Epithelial cell of esophagus (primary cell): ENCODE results near the gene HOXD13.

Experiments
- DNase-seq: peaks from one replicate; pipeline ENCODE4 v3.0.0; 2010; ENCODE audit warnings: low read depth
- H3K4me3 ChIP-seq: 2 replicates; pipeline ENCODE4 v1.5.1; 2011; ENCODE audit warnings: mild to moderate bottlenecking, low read length, control low read depth
- TF ChIP-seq, protein P1 (sequence below): IDR thresholded peaks from 2 replicates; pipeline ENCODE4 v1.5.1; 2011; ENCODE audit warnings: low read depth, mild to moderate bottlenecking, low read length, control low read depth, inconsistent platforms; ENCODE audit not compliant: insufficient read depth; ENCODE audit errors: missing control alignments

Gene HOXD13

DNA sequence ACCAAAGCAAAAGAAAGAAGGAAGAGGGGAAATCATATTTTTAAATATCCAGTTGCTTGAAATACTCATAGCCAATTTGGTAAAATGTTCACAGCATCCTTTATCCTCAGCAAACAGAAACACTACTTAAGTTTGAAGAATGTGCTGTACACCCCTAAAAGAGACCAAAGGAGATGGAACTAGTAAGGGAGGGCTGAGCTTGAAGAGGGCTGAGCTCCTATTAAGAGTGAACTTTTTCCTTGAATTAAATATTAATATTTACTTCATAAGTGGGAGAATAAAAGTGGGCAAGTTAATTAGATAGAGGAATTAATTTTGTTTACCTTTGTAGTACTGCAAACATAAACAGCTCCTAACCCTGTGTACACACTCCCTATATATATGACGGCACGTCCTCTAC lies 15.7 kb upstream of the HOXD13 start:
- TF ChIP-seq, protein P1, sequence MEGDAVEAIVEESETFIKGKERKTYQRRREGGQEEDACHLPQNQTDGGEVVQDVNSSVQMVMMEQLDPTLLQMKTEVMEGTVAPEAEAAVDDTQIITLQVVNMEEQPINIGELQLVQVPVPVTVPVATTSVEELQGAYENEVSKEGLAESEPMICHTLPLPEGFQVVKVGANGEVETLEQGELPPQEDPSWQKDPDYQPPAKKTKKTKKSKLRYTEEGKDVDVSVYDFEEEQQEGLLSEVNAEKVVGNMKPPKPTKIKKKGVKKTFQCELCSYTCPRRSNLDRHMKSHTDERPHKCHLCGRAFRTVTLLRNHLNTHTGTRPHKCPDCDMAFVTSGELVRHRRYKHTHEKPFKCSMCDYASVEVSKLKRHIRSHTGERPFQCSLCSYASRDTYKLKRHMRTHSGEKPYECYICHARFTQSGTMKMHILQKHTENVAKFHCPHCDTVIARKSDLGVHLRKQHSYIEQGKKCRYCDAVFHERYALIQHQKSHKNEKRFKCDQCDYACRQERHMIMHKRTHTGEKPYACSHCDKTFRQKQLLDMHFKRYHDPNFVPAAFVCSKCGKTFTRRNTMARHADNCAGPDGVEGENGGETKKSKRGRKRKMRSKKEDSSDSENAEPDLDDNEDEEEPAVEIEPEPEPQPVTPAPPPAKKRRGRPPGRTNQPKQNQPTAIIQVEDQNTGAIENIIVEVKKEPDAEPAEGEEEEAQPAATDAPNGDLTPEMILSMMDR: no peak
- no peak for DNase-seq
- no peak overlapping the region for H3K4me3 ChIP-seq

DNA sequence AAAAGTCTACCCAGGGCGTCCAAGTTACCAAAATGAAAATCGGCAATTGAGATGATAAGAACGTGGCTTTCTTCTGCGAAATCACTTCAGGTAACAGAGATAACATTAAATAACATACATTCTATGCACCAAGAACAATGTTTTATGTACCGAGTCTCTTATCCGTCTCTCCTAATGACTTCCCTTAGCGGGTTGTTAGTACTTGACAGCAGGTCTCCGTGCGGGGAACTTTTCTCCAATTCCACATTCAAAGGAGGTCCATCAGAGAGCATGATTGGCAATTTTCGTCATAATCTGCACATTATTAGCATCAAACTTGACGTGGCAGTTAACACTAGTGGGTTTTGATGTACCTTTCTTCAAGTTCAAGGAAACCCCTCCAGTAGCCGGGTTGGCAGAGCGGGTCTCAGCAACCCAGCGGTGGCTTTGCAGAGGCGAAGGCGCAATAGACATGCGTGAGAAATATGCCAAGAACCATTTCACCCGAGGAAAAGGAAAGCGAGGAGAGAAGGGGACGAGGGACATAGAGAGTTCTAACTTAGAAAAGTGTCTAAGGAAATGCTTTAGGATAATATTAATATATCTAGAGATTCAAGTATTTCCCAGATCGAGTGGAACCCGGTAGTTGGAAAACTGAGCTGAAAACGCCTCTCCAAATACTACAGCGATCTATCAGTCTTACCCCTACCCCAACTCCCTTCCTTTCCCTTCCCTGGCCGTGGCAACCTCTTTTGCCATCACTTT lies 13.8 kb upstream of the HOXD13 start:
- no peak overlapping the region for H3K4me3 ChIP-seq
- TF ChIP-seq, protein P1: no peak
- DNase-seq: no peak

DNA sequence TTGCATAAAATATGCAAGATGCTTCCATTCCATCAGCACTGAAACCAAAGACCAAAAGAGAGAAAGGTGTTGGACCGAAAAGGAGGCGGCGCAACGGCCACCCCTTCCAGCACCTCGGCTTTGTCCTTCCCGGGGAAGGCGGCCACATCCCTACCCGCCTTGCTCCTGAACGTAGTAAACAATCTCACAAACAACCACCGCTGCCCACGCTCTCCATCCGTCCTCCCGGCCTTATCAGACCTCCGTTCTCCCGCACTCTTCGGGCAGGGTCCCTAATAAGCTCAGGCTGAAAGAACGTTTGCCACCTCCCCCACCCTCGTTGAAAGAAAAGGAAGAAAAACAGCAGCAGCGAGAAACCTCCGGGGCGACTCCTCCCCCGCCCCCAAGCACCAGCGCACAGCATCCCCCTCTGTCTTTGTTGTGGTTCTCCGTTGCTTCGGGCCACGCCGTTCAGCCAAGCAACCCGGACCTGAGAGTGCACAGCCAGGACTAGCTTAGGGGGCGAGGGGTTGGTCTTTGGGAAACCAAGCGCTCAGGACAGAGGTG lies 13.2 kb upstream of the HOXD13 start:
- no peak overlapping the region for H3K4me3 ChIP-seq
- no peak for DNase-seq
- TF ChIP-seq, protein P1: no peak

DNA sequence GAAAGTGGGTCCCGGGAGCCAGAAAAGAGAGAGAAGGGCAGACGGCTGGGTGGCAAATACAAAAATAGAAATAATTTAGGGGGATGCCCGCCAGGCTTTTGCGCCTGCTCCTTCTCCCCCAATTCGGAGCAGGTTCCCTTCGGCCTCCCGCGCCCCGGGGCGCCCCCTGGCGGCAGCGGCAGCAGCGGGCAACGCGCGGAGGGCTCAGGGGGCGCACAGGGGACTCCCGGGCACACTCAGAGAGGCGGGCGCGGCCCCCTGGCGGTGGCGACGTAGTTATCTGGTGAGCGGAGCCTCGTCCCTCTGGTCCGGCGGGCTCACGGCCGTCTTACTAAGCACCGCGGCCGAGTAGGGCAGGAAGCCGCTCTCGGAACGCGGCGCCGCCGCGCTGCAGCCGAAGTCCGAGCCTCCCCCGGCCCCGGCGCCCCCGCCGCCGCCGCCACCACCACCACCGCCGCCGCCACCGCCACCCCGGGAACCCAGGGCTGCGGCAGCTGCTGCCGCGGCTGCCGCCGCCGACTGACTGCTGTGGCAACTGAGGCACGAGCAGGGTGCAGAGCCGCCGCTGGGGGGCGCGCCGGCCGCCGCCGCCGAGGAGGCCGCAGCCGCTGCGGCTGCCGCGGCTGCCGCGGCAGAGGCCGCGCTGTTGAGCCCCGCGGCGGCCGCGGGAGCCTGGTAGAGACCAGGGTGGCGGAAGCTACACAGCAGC lies 12.5 kb upstream of the HOXD13 start:
- DNase-seq: no peak
- H3K4me3 ChIP-seq: no peak overlapping the region
- TF ChIP-seq, protein P1: peak; percentile 22

DNA sequence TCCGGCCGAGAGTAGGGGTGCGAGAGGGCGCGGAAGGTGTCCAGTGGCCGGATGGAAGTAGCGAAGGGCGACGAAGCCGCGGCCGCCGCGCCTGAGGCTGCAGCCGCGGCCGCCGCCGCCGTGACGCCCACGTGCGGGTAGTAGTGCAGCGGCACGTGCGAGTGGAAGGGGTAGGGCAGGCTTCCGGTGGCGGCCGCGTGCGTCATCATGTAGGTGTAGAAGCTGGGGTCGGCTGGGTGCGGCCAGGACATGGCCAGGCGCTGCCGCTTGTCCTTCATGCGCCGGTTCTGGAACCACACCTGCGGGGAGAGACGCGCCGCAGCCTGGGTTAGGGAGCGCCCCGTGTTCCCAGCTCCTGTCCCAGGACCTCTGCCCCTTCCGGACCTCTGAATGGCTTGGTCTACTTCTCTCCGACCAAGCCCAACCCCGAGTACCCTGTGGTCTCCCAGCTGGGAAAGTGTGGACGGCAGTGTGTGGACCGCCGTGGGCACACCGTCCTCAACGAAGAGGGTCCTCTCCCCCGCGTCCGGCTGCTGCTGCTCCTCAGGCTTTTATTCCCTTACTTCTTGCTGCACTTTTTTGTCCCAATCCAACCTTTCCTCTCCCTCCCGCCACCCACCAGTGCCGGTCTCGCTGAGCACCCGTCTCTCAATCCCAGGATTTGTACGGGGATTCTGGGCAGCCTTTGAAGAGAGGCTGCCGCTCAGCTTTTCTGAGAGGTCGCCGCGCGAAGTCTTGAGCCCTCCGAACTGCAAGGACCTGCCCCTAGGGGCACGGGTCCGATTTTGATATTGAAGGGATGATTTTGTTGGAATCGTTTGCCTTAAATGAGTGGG lies 11.8 kb upstream of the HOXD13 start:
- DNase-seq: no peak
- no peak overlapping the region for H3K4me3 ChIP-seq
- TF ChIP-seq, protein P1: no peak

DNA sequence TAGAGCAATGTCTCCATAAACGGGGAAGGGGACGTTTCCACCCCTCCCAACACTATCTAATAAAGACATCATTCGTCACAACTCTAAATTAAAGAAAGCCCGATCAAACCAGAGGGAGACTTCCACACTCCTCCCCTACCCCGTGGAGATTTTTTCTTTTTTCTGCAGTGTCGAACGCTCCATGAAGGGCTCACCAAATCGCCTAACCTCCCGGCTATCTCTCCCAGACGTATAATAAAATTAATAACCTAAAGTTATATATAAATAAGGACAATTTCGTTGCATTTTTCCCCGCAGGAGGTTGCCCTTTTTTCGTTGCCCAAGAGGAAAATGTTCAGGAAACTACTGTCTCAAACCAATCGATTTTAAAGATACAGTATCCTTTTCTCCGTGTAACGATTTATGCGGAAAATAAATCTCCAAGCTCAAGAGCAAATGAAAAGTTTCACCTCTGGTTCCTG lies 11.1 kb upstream of the HOXD13 start:
- no peak for DNase-seq
- no peak overlapping the region for H3K4me3 ChIP-seq
- TF ChIP-seq, protein P1: no peak
